T-cell (primary cell): Measurements from ENCODE around the gene PRR16. TPM values are rescaled to one million over a fixed set of nuclear protein-coding genes. Genes with fewer than 3 reads are reported as not detected.

Experiments
- ATAC-seq, 4 experiments: fragments of 200-7000 bp in 3 of 4; fragments of 150-1000 bp in 1 of 4; cut with Tn5 transposase; replicated peaks in 1 of 4; 1 replicate in 3 of 4; 2 replicates in 1 of 4; pipeline ENCODE4 v1.10.0; 2021; ENCODE audit warnings: moderate library complexity in 3 of 4, mild to moderate bottlenecking in 2 of 4, moderate number of reproducible peaks in 1 of 4
- CTCF ChIA-PET, 2 donors: fragments of 300-600 bp; sonication (Branson Sonifier 250); formaldehyde crosslinking; loops; one replicate each; lab custom pipeline; 2022; ENCODE audit warnings: antibody characterized with exemption in 2 of 2; lab: Charles Lee
- POLR2A ChIA-PET, 2 donors: fragments of 300-600 bp; sonication (Branson Sonifier 250); formaldehyde crosslinking; loops; one replicate each; lab custom pipeline; 2022; ENCODE audit warnings: antibody characterized with exemption in 2 of 2; lab: Charles Lee
- DNase-seq, 35 experiments: peaks; one replicate each; pipeline versions ENCODE4 v3.0.0 to v3.0.0-alpha.2; 2013 to 2023
- H3K27ac ChIP-seq: one replicate; pipeline ENCODE4 v1.5.1; 2013; ENCODE audit warnings: low read length
- H3K27me3 ChIP-seq, 2 experiments: replicated peaks in 1 of 2; 1 replicate in 1 of 2; 2 replicates in 1 of 2; pipeline versions ENCODE4 v1.6.1 to v1.7.0; 2013; ENCODE audit warnings: low read length in 1 of 2, mixed read lengths in 1 of 2; ENCODE audit not compliant: control insufficient read depth in 2 of 2, insufficient read depth in 2 of 2; ENCODE audit errors: extremely low read depth in 1 of 2
- H3K36me3 ChIP-seq, 2 donors: 1 replicate in 1 of 2; 2 replicates in 1 of 2; pipeline versions ENCODE4 v1.6.1 to v1.7.0; 2013; ENCODE audit warnings: low read length in 1 of 2; ENCODE audit not compliant: control insufficient read depth in 2 of 2, insufficient read depth in 1 of 2; ENCODE audit errors: extremely low read depth in 1 of 2
- H3K4me1 ChIP-seq, 2 experiments: 1 replicate in 1 of 2; 2 replicates in 1 of 2; pipeline versions ENCODE4 v1.6.1 to v1.7.0; 2013; ENCODE audit warnings: low read length in 2 of 2, mixed read lengths in 1 of 2; ENCODE audit not compliant: insufficient read depth in 2 of 2, control insufficient read depth in 1 of 2; ENCODE audit errors: extremely low read depth in 1 of 2
- H3K4me3 ChIP-seq, 2 donors: 1 replicate in 1 of 2; 2 replicates in 1 of 2; pipeline versions ENCODE4 v1.5.1 to v1.7.0; 2013; ENCODE audit warnings: mild to moderate bottlenecking in 2 of 2, low read length in 1 of 2, moderate library complexity in 1 of 2; ENCODE audit not compliant: control insufficient read depth in 1 of 2; ENCODE audit errors: extremely low read depth in 1 of 2
- H3K9me3 ChIP-seq: 2 replicates; pipeline ENCODE4 v1.7.0; 2013
- H3K27ac Mint-ChIP-seq, 2 donors: one replicate each; pipeline ENCODE4 v1.8.0; 2020 to 2021; ENCODE audit warnings: mild to moderate bottlenecking in 2 of 2, mixed read lengths in 2 of 2
- H3K27me3 Mint-ChIP-seq, 2 donors: one replicate each; pipeline ENCODE4 v1.8.0; 2021 to 2022; ENCODE audit warnings: mixed read lengths in 2 of 2
- H3K36me3 Mint-ChIP-seq: one replicate; pipeline ENCODE4 v1.8.0; 2021; ENCODE audit warnings: mixed read lengths
- H3K4me1 Mint-ChIP-seq, 3 donors: one replicate each; pipeline ENCODE4 v1.8.0; 2020 to 2022; ENCODE audit warnings: mixed read lengths in 3 of 3, mild to moderate bottlenecking in 1 of 3
- H3K4me3 Mint-ChIP-seq, 3 donors: one replicate each; pipeline ENCODE4 v1.8.0; 2020 to 2022; ENCODE audit warnings: mild to moderate bottlenecking in 3 of 3, mixed read lengths in 3 of 3, moderate library complexity in 3 of 3
- H3K9me3 Mint-ChIP-seq, 3 donors: one replicate each; pipeline ENCODE4 v1.8.0; 2020 to 2022; ENCODE audit warnings: mixed read lengths in 3 of 3
- WGBS: methylation state at CpG from one replicate; pipeline ENCODE4 v1.1.5; 2013; ENCODE audit warnings: missing lambda C conversion rate; ENCODE audit not compliant: insufficient coverage; 5-methylcytosine and 5-hydroxymethylcytosine counted together
- total RNA-seq, 35 experiments: library from RNA in 6 of 35; stranded (reverse) in 6 of 35; fragments of 120-200 nt in 1 of 35; gene quantifications; one replicate each; pipeline versions ENCODE4 v1.2.1 to v1.2.4 and lab custom pipeline; 2013 to 2026

The PRR16 gene
- total RNA-seq, 5 donors from 2014 or later (not counting 1 experiment from before 2014, with no cell fraction given): not detected

DNA sequence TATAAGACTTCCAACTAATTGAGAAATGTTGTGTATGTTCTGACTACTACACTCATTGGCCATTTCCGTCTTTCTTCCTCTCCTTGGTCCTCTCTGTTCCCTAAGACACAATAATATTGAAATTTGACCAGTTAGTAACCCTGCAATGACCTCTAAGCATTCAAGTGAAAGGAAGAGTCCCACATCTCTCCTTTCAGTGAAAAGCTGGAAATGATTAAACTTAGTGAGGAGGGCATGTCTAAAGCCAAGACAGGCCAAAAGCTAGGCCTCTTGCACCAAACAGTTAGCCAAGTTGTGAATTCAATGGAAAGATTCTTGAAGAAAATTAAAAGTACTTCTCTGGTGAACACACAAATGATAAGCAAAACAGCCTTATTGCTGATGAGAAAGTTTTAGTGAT is 122.5 kb downstream of the PRR16 start:
- Mint-ChIP-seq H3K4me3 (no peak overlapping the region), H3K27me3 (no peaks in the 10 kb centered on the region), H3K36me3 (no peaks in the 10 kb centered on the region), H3K9me3 (peaks cover 0 to 4% (median 4%) of the 10 kb centered on the region in 3 donors), H3K4me1 (no peaks in the 10 kb centered on the region), H3K27ac (no peak overlapping the region)
- H3K9me3 ChIP-seq: no peaks in the 10 kb centered on the region
- no CpG with 5 or more reads among the region's 1 CpG for WGBS
- H3K27me3 ChIP-seq: no peaks in the 10 kb centered on the region
- H3K4me3 ChIP-seq: no peak overlapping the region
- H3K27ac ChIP-seq: no peak overlapping the region
- ATAC-seq (no peak), DNase-seq (no peak)
- POLR2A ChIA-PET: no interaction called here
- CTCF ChIA-PET: no interaction called here
- no peaks in the 10 kb centered on the region for H3K36me3 ChIP-seq
- H3K4me1 ChIP-seq: no peaks in the 10 kb centered on the region

DNA sequence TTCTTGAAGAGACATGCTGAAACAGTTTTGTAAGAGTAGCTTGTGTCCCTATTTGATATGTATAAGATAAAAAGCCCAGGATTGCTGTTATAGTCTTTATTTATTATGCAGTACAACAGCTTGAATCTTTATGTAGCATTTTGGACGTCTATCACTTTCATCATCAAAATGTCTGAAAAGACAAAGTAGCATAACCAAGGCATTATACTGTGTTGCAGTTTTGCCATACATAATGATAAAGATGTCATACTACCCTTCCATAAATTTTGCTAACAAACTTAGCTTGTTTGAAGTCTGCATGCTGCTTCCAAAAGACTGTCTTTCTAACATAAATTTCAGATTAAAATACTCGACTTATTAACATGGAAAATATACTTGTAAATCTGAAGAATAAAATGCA is 127.8 kb downstream of the PRR16 start:
- WGBS: no CpG with 5 or more reads among the region's 2 CpGs
- CTCF ChIA-PET: no interaction called here
- DNase-seq: no peak
- ATAC-seq: no peak
- Histone ChIP-seq H3K36me3 (no peaks in the 10 kb centered on the region), H3K4me3 (no peak overlapping the region), H3K4me1 (no peaks in the 10 kb centered on the region), H3K27me3 (no peaks in the 10 kb centered on the region), H3K9me3 (no peaks in the 10 kb centered on the region), H3K27ac (no peak overlapping the region)
- H3K4me3 Mint-ChIP-seq: no peak overlapping the region
- POLR2A ChIA-PET: no interaction called here
- H3K4me1 Mint-ChIP-seq: no peaks in the 10 kb centered on the region
- H3K36me3 Mint-ChIP-seq: no peaks in the 10 kb centered on the region
- H3K27ac Mint-ChIP-seq: no peak overlapping the region
- H3K9me3 Mint-ChIP-seq: peaks cover 0 to 7% (median 0%) of the 10 kb centered on the region in 3 donors
- H3K27me3 Mint-ChIP-seq: no peaks in the 10 kb centered on the region

DNA sequence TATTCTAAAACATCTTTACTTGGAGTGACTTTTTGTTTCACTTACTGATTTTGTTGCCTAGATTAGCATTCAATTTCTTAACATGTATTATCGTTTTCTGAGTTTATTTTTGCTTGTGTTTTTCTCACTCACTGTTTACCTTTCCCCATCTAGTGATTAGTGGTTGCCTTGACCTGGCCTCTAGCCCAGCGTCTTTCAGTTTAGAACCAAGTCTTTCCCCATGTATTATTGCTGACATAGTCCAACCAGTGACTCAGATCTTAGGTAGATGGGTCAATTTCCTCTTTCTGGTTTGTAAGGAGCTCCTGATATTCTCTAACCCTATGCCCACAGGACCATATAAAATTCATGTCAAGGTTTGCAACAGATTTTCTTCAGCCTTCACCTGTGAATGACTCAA is 135.5 kb downstream of the PRR16 start:
- H3K9me3 Mint-ChIP-seq: peaks cover 11 to 23% (median 17%) of the 10 kb centered on the region in 3 donors
- Histone ChIP-seq H3K27ac (no peak overlapping the region), H3K4me1 (no peaks in the 10 kb centered on the region), H3K9me3 (no peaks in the 10 kb centered on the region), H3K36me3 (no peaks in the 10 kb centered on the region), H3K4me3 (no peak overlapping the region), H3K27me3 (no peaks in the 10 kb centered on the region)
- ATAC-seq: no peak
- ChIA-PET CTCF (no interaction called here), POLR2A (no interaction called here)
- no peaks in the 10 kb centered on the region for H3K27me3 Mint-ChIP-seq
- WGBS: no CpG with 5 or more reads among the region's 2 CpGs
- no peak overlapping the region for H3K27ac Mint-ChIP-seq
- H3K36me3 Mint-ChIP-seq: no peaks in the 10 kb centered on the region
- DNase-seq: no peak
- H3K4me1 Mint-ChIP-seq: no peaks in the 10 kb centered on the region
- H3K4me3 Mint-ChIP-seq: no peak overlapping the region

DNA sequence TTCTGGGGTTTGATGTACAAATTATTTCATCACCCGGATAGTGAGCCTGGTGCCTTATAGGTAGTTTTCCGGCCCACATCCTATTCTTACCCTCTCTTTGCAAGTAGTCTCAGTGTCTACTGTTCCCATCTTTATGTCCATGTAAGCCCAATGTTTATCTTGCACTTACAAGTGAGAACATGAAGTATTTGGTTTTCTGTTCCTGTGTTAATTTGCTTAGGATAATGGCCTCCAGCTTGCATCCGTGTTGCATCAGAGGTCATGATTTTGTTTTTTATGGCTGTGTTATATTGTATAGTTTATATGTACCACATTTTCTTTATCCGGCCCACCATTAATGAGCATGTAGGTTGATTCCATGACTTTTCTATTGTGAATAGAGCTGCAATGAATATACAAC is 136.5 kb downstream of the PRR16 start:
- ChIA-PET POLR2A (no interaction called here), CTCF (no interaction called here)
- Histone ChIP-seq H3K27ac (no peak overlapping the region), H3K27me3 (no peaks in the 10 kb centered on the region), H3K4me3 (no peak overlapping the region), H3K4me1 (no peaks in the 10 kb centered on the region), H3K36me3 (no peaks in the 10 kb centered on the region), H3K9me3 (no peaks in the 10 kb centered on the region)
- Mint-ChIP-seq H3K4me3 (no peak overlapping the region), H3K27me3 (no peaks in the 10 kb centered on the region), H3K27ac (no peak overlapping the region), H3K36me3 (no peaks in the 10 kb centered on the region), H3K4me1 (no peaks in the 10 kb centered on the region), H3K9me3 (peaks cover 11 to 26% (median 19%) of the 10 kb centered on the region in 3 donors)
- DNase-seq (no peak), ATAC-seq (no peak)
- WGBS: no CpG with 5 or more reads among the region's 4 CpGs

DNA sequence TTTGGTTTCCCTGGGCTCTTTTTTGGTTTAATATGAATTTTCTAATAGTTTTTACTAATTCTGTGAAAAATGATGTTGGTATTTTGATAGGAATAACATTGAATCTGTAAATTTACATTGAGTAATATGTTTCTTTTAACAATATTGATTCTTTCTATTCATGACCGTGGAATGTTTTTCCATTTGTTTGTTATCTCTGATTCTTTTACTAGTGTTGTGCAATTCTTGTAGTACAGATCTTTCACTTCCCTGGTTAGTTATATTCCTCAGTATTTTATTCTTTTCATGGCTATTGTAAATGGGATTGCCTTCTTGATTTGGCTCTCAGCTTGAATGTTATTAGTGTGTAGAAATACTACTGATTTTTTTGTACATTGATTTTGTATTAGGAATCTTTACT is 137.9 kb downstream of the PRR16 start:
- POLR2A ChIA-PET: no interaction called here
- Histone ChIP-seq H3K27ac (no peak overlapping the region), H3K4me1 (no peaks in the 10 kb centered on the region), H3K9me3 (no peaks in the 10 kb centered on the region), H3K36me3 (no peaks in the 10 kb centered on the region), H3K27me3 (no peaks in the 10 kb centered on the region), H3K4me3 (no peak overlapping the region)
- DNase-seq (no peak), ATAC-seq (no peak)
- WGBS: no CpG with 5 or more reads among the region's 1 CpG
- H3K36me3 Mint-ChIP-seq: no peaks in the 10 kb centered on the region
- CTCF ChIA-PET: no interaction called here
- no peak overlapping the region for H3K27ac Mint-ChIP-seq
- no peaks in the 10 kb centered on the region for H3K4me1 Mint-ChIP-seq
- H3K4me3 Mint-ChIP-seq: no peak overlapping the region
- H3K9me3 Mint-ChIP-seq: peaks cover 11 to 26% (median 19%) of the 10 kb centered on the region in 3 donors
- no peaks in the 10 kb centered on the region for H3K27me3 Mint-ChIP-seq

DNA sequence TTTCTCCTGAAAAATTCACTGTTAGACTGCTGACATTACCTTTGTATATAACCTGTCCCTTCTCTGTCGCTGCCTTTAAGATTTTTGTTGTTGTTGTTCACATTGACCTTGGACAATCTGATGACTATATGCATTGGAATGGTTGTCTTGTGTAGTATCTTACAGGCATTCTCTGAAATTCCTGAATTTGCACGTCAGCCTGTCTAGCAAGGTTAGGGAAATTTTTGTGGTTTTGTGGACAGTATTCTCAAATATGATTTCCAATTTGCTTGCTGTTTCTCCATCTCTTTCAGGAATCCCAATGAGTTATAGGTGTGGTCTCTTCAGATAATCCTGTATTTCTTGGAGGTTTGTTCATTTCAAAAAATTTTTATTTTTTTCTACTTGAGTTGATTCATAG is 140.8 kb downstream of the PRR16 start:
- no peaks in the 10 kb centered on the region for H3K27me3 ChIP-seq
- peaks cover 11 to 22% (median 13%) of the 10 kb centered on the region in 3 donors for H3K9me3 Mint-ChIP-seq
- ChIA-PET POLR2A (no interaction called here), CTCF (no interaction called here)
- no peak overlapping the region for H3K4me3 ChIP-seq
- H3K4me1 Mint-ChIP-seq: no peaks in the 10 kb centered on the region
- H3K27me3 Mint-ChIP-seq: no peaks in the 10 kb centered on the region
- no peak overlapping the region for H3K4me3 Mint-ChIP-seq
- no peaks in the 10 kb centered on the region for H3K9me3 ChIP-seq
- H3K36me3 Mint-ChIP-seq: no peaks in the 10 kb centered on the region
- H3K4me1 ChIP-seq: no peaks in the 10 kb centered on the region
- 80% methylated on average over 1 of the region's 2 CpGs for WGBS
- DNase-seq: no peak
- no peaks in the 10 kb centered on the region for H3K36me3 ChIP-seq
- no peak overlapping the region for H3K27ac ChIP-seq
- no peak overlapping the region for H3K27ac Mint-ChIP-seq
- no peak for ATAC-seq
